ENCODE results near the gene EFEMP2.

DNA sequence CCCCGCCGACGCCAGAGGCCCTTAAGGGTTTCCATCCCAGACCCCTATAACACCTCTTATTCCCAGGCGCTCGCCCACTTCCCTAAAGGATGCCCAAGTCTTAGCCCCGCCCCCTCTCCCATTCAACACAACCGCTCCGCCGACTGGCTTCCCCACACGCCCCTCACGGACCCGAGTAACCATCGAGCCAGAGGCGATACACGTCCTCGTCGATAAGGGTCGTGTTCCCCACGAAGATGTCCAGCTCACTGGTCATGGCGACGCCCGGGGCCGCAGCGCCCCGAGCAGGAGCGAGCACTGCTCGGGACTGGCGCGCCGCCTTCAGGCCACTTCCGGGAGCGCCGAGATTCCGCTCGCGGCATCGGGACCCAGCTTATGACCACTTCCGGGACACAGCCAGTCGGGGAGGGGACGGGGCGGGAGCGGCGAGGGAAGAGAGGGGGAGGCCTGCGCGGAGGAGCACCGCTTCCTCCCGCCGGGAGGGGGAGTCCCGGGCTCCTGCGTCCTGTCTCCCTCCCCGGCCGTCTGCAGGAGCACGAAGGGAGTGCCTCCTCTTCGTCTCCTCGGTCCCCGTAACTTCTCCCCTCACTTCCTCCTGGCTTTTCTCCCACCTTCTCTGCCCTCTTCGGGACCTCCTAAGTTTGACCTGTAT lies 15.7 kb upstream of the EFEMP2 start, which contains the start of gene FIBP:
- TF ChIP-seq ZNF8 (CRISPR knock-in tag; IDR thresholded peaks at IDR 0.05), result no peak
- TF ChIP-seq, protein P1, sequence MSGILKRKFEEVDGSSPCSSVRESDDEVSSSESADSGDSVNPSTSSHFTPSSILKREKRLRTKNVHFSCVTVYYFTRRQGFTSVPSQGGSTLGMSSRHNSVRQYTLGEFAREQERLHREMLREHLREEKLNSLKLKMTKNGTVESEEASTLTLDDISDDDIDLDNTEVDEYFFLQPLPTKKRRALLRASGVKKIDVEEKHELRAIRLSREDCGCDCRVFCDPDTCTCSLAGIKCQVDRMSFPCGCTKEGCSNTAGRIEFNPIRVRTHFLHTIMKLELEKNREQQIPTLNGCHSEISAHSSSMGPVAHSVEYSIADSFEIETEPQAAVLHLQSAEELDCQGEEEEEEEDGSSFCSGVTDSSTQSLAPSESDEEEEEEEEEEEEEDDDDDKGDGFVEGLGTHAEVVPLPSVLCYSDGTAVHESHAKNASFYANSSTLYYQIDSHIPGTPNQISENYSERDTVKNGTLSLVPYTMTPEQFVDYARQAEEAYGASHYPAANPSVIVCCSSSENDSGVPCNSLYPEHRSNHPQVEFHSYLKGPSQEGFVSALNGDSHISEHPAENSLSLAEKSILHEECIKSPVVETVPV (CRISPR knock-in tag; IDR thresholded peaks at IDR 0.05), result no peak
- no peak for TF ChIP-seq ARNTL (CRISPR knock-in tag; IDR thresholded peaks at IDR 0.05; ENCODE audit: borderline replicate concordance, low read depth)
- no peak for TF ChIP-seq RARB (CRISPR knock-in tag; IDR thresholded peaks at IDR 0.05)
- no peak for TF ChIP-seq CREB5 (CRISPR knock-in tag; IDR thresholded peaks at IDR 0.05; ENCODE audit: low read depth)
- no peak for TF ChIP-seq PPARA (CRISPR knock-in tag; IDR thresholded peaks at IDR 0.05; ENCODE audit: borderline replicate concordance)
- no peak for TF ChIP-seq GLIS3 (CRISPR knock-in tag; IDR thresholded peaks at IDR 0.05)
- no peak for TF ChIP-seq OSR1 (CRISPR knock-in tag; IDR thresholded peaks at IDR 0.05)
